ENCODE results near the gene TRIP13. TPM values are rescaled to one million over a fixed set of nuclear protein-coding genes. Genes with fewer than 3 reads are reported as not detected.

The TRIP13 gene
- total and polyA plus RNA-seq, 2 of the 4 experiments (the other 2 are of a cell fraction): 17.1 to 35.5 TPM

GRCh38 chr5:965604-966344, 73.1 kb downstream of the TRIP13 start:
- H2BK120ac ChIP-seq (ENCODE audit: low read depth, low read length): no peak overlapping the region
- no peak overlapping the region for H3K4ac ChIP-seq (ENCODE audit: low read depth, low read length)
- no peak overlapping the region for H3K4me2 ChIP-seq (ENCODE audit: low read depth, low read length)
- no peak overlapping the region for H2AK9ac ChIP-seq (replicated peaks; ENCODE audit: low read depth, low read length, poor library complexity)
- H3K9me3 ChIP-seq (ENCODE audit: control insufficient read depth, insufficient read depth, low read length): peaks cover 3% of the 10 kb centered on the region; the same call in 1 of the 2 replicates
- H2BK20ac ChIP-seq (ENCODE audit: low read depth, low read length): no peak overlapping the region
- H3K56ac ChIP-seq (ENCODE audit: extremely low read depth, insufficient read depth, low read length): no peak overlapping the region
- H3K9ac ChIP-seq (ENCODE audit: low read depth, low read length): no peak overlapping the region
- H3K18ac ChIP-seq (ENCODE audit: low read depth, low read length): no peak overlapping the region; the same call in 1 of the 2 replicates
- no peak overlapping the region for H3K14ac ChIP-seq (replicated peaks; ENCODE audit: low read depth, low read length)
- peaks cover 18% of the 10 kb centered on the region; the same call in 1 of the 2 replicates for H3K4me1 ChIP-seq (ENCODE audit: control insufficient read depth, insufficient read depth, low read length)
- H2BK15ac ChIP-seq (ENCODE audit: low read depth, low read length): no peak overlapping the region
- no peaks in the 10 kb centered on the region for H3K36me3 ChIP-seq (ENCODE audit: control insufficient read depth, insufficient read depth, low read length)
- H3K4me3 ChIP-seq (ENCODE audit: insufficient read depth, low read depth, low read length): no peak overlapping the region
- H4K91ac ChIP-seq (ENCODE audit: insufficient read depth, low read depth, low read length): no peak overlapping the region
- 89% methylated on average over 10 of the region's 32 CpGs; no CpG with 5 or more reads in 1 of the 2 experiments for WGBS, 2 experiments (ENCODE audit: extremely low coverage in 2 of 2, insufficient read length in 1 of 2)
- CTCF ChIA-PET: interaction anchor here (1.3 to 1.7 kb wide), 2 partner anchors 9 to 42 kb away, joined by 4 to 5 read pairs; no protein-coding TSS in a partner anchor
- no peaks in the 10 kb centered on the region for H3K9me1 ChIP-seq (ENCODE audit: insufficient read depth, low read length)
- POLR2A ChIA-PET (ENCODE audit: unreplicated experiment): no interaction called here
- no peak overlapping the region for H3K27ac ChIP-seq (ENCODE audit: insufficient read depth, low read length)
- no peak for DNase-seq
- in situ Hi-C loops (cut with MboI; ENCODE audit: low sequenced_read_pairs) (loop anchor here (25.0 kb wide), 1 partner anchor 822 kb away; the partner anchor contains the start of gene MRPL36), dilution Hi-C loops (cut with HindIII; ENCODE audit: low sequenced_read_pairs, unreplicated experiment) (no loop called here), intact Hi-C loops (cut with micrococcal nuclease) (no loop called here)
- H2BK5ac ChIP-seq (ENCODE audit: low read depth, low read length, poor library complexity, severe bottlenecking): no peak overlapping the region
- H3K23ac ChIP-seq (ENCODE audit: low read depth, low read length): no peak overlapping the region
- no peak overlapping the region for H2AK5ac ChIP-seq (ENCODE audit: low read depth, low read length)
- H3K79me1 ChIP-seq (ENCODE audit: low read depth in 1 of 2, low read length in 2 of 2): no peaks in the 10 kb centered on the region
- peaks cover 65% of the 10 kb centered on the region for H3K27me3 ChIP-seq (ENCODE audit: control insufficient read depth, insufficient read depth, low read length)
- ATAC-seq (ENCODE audit: low read depth): no peak
- no peak overlapping the region for H2AFZ ChIP-seq (replicated peaks; ENCODE audit: low read length, poor library complexity)
- H4K8ac ChIP-seq (ENCODE audit: low read depth in 2 of 2, low read length in 2 of 2): no peak overlapping the region
- BruUV-seq (replicated peaks): no TSS peak
- H4K5ac ChIP-seq (ENCODE audit: low read depth, low read length): no peak overlapping the region
- H4K20me1 ChIP-seq (ENCODE audit: insufficient read depth, low read length): 0 out of 2 replicates have a peak, but pooled peaks cover 3% of the 10 kb centered on the region
- no peak for TF ChIP-seq MAFK (IDR thresholded peaks at IDR 0.05; ENCODE audit: low read depth, low read length)
- no peak for TF ChIP-seq CHD1 (IDR thresholded peaks at IDR 0.05; ENCODE audit: low read depth, low read length)
- no peak for TF ChIP-seq NFE2L2 (IDR thresholded peaks at IDR 0.05; ENCODE audit: low read depth, low read length)
- no peak for TF ChIP-seq RAD21 (IDR thresholded peaks at IDR 0.05; ENCODE audit: low read length)
- no peak for TF ChIP-seq RFX5 (IDR thresholded peaks at IDR 0.05; ENCODE audit: low read depth, low read length)
- no peak for TF ChIP-seq MAZ (IDR thresholded peaks at IDR 0.05; ENCODE audit: borderline replicate concordance, low read depth, low read length)
- no peak for TF ChIP-seq MXI1 (IDR thresholded peaks at IDR 0.05; ENCODE audit: borderline replicate concordance, low read depth, low read length)
- TF ChIP-seq CTCF (conservative IDR thresholded peaks at IDR 0.05; ENCODE audit: low read depth, low read length): no peak
- no peak for TF ChIP-seq POLR2A (IDR thresholded peaks at IDR 0.05; ENCODE audit: low read depth, low read length)
- TF ChIP-seq FOS (IDR thresholded peaks at IDR 0.05; ENCODE audit: low read depth, low read length): no peak
- no peak for TF ChIP-seq RCOR1 (IDR thresholded peaks at IDR 0.05; ENCODE audit: insufficient replicate concordance, low read length)
- no peak for TF ChIP-seq SMC3 (IDR thresholded peaks at IDR 0.05; ENCODE audit: low read depth, low read length)
- no peak for TF ChIP-seq BHLHE40 (IDR thresholded peaks at IDR 0.05; ENCODE audit: low read depth, low read length)
- no peak for TF ChIP-seq ELK1 (IDR thresholded peaks at IDR 0.05; ENCODE audit: borderline replicate concordance, low read depth, low read length)
- no peak for TF ChIP-seq USF2 (IDR thresholded peaks at IDR 0.05; ENCODE audit: low read depth, low read length)

All from IMR-90 (cell line).